EL (cell line): ENCODE results near the gene LAMTOR2.

ENCODE experiments used
- DNase-seq: peaks from one replicate; pipeline ENCODE4 v3.0.0-alpha.2; 2016

Gene LAMTOR2

GRCh38 chr1:156100205-156100995, 45.8 kb downstream of the LAMTOR2 start:
- DNase-seq = no peak

DNA sequence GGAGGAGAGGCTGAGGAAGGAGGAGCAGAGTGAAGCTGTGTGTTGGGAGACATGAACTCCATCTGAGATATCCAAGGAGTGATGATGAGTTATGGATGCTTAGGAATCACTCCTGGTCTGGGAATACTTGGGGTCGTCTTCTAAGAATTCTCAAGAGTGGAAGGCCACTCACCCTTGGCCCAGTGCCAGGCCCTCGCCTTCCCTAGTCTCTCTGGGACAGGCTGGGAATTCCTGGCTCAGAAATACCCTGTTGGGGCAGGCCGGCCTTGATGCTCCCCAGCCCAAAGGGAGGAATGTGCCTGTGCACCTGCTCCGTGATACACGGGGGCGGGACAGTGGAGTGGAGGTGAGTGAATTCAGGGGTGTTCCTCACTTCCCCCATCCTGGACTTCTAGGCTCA, 47.3 kb downstream of the LAMTOR2 start:
- DNase-seq = no peak

DNA sequence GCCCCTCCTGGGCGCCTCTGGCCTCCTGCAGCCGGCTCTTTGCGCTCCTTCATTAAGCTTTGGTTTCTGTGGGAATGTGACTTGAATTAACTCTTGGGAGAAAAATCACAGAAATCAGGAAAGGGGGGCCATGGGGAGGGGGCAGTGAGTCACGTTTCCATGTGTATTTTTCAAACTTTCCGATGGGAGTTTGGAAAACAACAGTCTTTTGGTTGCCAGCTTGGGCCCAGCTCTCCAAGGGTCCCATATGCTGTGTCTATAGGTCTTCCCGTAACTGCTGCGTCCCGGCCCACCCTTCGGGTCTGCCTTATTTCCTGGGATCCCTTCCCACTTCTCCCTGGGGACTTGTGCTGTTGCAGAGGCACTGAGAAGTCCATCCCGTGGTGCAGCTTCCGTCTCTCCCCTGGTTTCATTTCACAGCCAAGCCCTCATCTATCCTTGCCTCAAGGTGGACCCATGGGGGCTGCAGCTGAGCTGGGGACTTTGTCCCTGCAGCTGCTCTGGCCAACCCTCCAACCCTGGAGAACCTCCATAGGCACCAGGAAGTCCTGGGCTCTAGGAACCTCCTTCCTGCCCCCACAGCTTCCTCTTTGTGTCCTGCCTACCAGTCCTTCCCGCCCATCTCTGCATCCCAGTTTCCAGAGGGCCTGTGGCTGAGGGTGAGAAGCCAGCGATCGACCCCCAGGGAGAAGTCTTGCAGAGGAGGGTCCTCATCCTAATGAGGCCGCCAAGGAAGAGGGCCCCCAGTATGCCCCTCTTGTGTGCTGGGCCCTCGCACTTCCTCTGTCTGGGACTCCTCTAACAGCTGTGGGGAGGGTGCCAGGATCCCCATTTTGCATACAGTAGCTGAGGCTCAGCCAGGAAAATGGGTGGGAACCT, 48.3 kb downstream of the LAMTOR2 start:
- peak; percentile 55 for DNase-seq

DNA sequence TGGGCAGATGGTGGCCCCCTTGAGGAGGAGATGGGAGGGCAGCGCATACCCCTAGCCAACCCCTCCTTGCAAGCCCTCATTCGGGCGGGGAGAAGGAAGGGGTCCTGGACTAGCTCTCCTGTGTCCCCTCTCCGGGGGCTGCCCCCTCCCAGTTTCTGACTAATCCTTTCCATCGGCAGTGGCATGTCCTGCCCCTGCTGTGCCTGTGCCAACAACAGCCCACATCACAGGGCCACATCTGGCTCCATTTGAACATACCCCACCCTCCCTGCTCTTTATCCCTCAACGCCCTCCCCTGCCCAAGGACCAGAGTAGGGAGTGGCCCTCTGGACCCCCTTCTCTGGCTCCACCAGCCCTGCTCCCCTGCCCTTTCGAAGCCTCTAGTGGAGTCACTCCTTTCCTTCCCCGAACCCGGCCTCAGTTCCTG, 49.0 kb downstream of the LAMTOR2 start:
- peak; percentile 60 for DNase-seq

DNA sequence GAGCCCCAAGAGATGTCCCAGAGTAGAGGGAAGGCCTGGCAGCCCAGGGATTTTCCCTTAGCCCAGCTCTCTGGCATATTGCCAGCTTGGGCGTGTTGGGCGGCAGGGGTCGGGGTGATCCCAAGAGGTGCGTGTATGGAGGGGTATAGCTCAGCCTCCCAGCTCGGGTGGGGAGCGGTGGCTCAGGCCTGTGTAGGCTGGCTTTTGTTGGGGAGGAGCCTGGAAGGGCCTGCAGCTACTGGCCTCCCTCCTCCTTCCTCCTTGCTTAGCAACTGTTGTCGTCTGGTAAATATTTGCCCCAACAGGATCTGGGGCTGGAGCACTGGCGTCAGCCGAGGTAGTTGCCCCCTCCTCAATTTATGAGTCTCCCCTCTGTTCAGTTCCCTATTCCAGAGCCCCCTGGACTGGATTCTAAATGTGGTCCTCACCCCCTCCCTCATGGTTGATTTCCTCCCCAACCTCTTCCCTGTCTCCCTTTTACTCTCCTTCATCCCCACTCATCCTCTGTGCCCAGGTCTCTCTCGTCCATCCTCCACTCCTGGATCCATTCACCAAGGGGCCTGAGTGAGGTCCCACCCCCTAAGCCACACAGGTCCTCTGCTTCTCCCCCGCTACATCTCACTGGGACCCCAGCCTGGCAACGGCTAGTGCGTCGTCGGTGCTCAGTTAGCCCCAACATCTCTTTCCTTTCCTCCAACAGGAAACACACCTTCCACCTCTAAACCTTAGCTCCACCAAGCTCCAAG, 49.7 kb downstream of the LAMTOR2 start:
- DNase-seq = peak; percentile 84

GRCh38 chr1:156104861-156105832, 50.6 kb downstream of the LAMTOR2 start:
- peak; percentile 45 for DNase-seq

GRCh38 chr1:156106624-156107488, 52.3 kb downstream of the LAMTOR2 start:
- peak; percentile 58 for DNase-seq

DNA sequence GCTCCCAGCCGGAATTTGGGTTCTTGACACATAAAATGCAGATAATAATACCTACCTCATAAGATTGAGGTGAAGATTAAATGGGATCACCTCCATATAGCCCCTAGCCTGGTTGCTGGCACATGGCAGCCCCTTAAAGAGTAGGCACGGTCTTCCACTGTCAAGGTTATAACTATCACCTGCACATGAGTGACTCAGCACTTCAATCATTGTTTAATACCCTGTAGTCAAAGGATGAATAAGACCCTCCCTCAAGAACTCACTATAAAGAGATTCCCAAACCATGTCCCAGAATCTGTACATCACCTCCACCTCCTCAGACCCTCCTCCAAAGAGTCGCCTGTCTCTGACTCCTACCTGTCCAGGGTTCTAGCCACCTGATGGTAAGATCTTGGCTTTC, 53.5 kb downstream of the LAMTOR2 start:
- DNase-seq = no peak
